Activated T-helper 1 cell treated with Interleukin-2 at 50 U/mL for 16 hours (primary cell): ENCODE data around the gene NPHP4.
"Not testable (repeated sequence)": the region's sequence is repeated elsewhere in the genome, so short reads cannot be mapped to it uniquely, and the experiment has no call there.

Experiments used
- DNase-seq: peaks from one replicate; pipeline ENCODE4 v3.0.0-alpha.2; 2020; ENCODE audit warnings: low read depth

Gene NPHP4

DNA sequence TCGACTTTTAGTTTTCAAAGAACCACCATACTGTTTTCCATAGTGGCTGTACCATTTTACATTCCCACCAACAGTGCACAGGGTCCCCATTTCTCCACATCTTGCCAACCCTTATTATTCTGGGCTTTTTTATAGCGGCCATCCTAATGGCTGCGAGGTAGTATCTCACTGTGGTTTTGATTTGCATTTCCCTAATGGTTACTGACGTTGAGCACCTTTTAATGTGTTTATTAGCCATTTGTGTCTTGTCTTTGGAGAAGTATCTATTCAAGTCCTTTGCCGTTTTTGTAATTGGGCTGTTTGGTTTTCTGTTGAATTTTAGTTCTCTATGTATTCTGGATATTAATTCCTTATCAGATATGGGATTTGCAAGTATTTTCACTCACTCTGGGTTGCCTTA lies 31.1 kb upstream of the NPHP4 start:
- no peak for DNase-seq

DNA sequence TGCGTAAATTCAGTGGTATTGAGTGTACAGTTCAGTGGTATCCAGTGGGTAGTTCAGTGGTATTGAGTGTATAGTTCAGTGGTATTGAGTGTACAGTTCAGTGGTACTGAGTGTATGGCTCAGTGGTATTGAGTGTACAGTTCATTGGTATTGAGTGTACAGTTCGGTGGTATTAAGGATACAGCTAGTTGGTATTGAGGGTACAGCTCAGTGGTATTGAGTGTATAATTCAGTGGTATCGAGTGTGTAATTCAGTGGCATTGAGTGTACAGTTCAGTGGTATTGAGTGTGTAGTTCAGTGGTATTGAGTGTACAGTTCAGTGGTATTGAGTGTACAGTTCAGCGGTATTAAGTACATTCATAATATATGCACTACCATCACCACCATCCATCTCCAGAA lies 30.0 kb upstream of the NPHP4 start:
- DNase-seq, result no peak

DNA sequence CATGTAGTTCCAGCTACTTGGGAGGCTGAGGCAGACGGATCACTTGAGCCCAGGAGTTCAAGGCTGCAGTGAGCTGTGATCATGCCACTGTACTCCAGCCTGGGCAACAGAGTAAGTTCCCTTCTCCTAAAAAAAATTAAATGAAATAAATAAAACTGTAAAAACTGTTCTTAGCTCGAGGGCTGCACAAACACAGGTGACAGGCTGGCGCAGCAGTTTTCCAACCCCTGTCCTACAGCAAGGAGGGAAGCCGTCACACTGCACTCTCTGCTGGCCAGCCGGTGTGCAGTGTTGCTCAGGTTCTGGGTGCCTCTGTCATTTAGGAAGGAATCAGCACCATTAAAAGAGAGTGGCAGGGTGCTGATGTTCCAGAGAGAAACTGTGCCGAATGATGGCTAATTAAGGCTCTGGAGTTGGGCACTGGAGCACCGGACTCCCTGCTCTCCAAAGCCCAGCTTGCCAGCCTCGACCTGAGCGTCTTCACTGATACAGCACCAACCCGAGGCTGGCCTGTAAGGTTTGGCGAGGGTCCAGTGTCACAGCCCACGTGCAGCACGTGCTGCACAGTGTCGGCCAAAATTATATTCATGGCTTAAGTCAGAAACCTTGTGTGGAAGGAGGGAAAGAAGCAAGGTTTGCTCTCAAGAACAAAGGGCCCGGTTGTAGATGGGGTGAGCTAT lies 27.1 kb upstream of the NPHP4 start:
- no peak for DNase-seq

DNA sequence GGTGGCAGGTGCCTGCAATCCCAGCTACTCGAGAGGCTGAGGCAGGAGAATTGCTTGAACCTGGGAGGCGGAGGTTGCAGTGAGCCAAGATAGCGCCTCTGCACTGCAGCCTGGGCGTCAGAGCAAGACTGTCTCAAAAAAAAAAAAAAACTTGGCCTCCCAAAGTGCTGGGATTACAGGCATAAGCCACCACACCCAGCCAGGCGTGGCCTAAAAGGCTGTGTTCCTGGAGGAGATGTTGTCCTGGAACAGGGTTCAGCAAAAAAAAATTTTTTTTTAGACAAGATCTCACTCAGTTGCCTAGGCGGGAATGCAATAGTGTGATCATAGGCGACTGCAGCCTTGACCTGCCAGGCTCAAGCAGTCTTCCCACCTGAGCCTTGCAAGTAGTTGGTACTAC lies 25.4 kb upstream of the NPHP4 start:
- not testable (repeated sequence) for DNase-seq

DNA sequence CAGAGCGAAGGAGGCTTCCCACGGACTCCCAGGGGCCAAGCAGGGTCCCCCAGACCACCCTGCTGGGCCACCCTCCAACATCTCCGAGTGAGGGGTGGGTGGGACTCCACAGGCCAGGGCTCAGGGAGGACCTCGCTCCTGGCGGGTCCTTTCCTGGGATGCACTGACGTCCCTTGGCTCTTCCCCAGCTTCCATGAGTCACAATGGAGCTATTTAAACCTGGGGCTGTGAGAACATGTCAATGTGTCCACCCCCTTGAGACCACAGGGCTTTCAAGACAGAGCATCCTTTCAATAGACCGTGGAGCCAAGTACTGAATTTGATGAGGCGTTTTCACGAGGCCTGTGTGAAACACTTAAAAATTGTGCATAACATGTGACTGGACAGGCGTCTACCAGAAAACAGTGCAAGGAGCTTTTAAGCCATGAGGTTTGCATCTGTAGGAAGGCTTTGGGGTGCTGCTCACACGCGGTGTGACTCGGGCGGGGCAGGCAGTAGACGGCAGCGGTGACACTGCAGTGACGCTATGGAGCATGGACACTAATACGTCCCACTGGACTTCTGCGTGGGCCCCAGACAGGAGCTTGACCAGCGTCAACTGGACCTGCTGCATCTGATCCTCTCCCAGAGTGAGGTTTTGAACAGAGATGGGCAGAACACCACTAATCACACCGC lies 24.1 kb upstream of the NPHP4 start:
- no peak for DNase-seq

DNA sequence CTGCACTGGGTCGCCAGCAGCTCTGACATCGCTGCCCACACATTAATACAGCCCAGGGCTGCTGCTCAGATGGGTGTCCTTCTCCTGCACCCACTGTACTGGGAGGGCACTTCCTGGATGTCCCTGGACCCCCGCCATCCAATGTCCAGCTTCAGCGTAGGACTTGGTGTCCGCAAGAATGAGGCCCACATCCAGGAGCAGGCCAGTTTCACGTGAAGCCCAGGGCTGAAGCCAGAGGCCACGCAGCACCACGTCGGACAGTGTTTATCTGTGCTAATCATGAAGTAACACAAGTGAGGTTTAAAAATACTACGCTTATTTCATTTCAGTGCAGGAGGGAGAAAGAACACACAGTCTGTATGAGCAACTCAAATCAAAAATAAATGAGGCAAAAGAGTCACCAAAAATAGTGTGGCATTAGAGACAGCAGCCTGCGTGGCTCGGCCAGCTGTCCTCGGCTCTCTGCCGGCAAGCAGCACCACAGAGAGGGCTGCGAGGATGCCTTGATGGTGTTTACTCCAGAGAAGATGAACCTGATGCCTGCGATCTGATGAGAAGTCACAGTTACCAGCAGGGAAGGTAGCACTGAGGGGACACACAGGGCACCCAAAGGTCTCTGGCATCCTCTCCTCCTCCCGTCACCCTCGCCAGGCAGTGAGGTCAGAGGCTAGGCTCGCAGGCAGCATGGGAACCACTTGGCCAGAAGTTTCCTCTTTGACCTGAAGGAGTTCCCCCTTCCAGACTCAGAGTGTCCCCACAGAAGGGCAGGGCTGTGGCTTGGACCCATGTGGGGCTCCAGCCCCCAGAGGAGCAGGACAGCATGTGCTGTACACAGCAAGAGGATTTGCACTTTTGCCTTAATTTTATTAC lies 22.1 kb upstream of the NPHP4 start:
- DNase-seq, result no peak

DNA sequence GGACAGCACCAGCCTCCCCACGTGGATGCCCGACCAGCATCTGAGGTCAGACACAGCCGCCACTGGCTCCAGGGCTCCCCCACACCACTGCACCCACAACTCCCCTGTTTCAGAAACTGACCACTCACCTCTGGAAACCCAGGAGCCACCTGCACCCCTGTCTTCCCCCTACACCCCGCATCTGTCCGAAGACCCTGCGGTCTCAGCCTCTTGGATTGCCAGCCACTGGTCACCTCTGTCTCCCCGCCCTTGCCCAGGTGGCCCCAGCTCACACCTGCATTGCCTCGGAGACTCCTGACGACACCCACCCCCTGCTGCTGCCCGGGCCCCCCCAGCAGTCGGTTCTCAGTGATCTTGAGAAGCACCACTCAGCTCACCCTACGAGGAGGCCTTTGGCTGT lies 21.3 kb upstream of the NPHP4 start:
- DNase-seq, result no peak

DNA sequence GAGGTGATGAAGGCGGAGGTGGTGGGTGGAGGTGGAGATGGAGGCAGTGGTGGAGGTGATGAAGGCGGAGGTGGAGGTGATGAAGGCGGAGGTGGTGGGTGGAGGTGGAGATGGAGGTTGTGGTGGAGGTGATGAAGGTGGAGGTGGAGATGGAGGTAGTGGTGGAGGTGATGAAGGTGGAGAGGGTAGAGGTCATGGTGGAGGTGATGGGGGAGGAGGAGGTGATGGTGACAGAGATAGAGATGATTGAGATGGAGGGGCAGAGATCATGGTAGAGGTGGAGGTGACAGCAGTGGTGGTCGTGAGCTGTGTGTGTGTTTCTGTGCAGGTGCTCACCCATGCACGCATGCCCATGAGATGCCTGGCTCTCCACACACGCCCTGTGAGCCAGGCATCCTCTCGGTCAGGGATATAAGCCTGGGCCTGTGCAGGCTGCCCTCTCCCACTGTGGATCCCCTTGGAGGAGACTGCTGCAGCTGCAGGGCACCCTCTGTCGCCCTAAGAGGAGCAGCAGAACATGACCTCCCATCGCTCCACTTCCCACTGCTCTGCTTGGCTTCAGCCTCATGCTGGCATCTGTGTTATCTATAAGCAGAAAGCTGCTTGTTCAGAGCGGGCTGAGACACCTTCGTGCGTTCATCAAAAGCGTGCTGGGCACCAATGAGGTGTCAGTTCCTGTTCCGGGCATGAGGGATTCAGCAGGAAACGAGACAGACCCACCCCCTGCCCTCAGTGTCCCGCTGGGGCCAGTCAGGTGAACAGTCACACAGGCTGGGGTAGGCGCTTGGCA lies 20.5 kb upstream of the NPHP4 start:
- no peak for DNase-seq

DNA sequence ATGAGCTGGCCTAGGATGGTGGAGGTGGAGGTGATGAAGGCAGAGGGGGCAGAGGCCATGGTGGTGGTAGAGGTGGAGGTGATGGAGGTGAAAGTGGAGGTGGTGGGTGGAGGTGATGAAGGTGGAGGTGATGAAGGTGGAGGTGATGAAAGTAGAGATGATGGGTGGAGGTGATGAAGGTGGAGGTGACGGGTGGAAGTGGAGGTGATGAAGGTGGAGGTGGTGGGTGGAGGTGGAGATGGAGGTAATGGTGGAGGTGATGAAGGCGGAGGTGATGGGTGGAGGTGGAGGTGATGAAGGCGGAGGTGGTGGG lies 19.7 kb upstream of the NPHP4 start:
- DNase-seq, result no peak

DNA sequence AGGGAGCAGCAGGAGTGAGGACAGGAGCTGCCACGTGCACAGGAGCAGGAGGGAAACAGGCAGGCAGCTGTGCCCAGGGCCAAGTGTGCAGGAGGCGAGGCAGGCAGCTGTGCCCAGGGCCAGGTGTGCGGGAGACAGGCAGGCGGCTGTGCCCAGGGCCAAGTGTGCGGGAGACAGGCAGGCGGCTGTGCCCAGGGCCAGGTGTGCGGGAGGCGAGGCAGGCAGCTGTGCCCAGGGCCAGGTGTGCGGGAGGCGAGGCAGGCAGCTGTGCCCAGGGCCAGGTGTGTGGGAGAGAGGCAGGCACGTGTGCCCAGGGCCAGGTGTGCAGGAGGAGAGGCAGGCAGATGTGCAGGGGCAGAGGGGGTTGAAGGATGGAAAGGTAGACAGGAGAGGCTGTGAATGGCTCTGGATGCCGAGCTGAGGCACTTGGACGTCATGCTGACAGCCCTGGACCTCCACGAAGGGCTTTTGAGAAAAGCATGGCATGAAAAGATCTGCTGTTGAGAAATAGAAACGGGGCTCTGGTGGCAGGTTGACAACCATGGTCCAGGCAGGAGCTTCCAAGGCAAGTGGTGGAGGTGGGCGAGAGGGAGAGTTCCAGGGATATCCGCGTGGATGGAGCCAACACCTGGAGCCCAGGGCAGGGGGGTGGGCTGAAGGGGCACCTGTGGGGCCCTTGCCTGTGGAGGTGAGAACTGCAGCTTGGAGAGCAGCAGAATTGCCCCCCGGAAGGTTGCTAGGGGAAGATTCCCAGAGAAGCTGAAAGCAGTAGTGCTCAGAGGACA lies 19.1 kb upstream of the NPHP4 start:
- DNase-seq, result no peak

DNA sequence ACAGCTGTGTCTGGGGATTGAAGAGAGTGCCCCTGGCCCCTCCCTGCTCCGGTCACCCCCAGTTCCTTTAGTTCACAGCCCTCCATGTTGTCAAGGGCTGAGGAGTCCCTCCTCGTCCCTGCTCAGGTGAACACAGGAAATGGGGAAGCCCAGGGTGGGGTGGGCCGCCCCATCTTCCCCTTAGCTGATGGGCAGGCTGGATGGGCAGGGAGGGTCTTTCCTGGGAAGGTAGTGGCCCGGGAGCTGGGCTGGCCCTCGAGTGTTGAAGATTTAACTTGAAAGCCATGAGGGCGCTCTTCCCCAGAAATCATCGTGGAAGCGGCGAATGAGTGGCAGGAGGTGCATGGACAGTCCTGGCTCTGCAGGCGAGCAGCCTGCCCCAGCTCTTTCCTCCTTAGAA lies 18.3 kb upstream of the NPHP4 start:
- DNase-seq, result no peak

DNA sequence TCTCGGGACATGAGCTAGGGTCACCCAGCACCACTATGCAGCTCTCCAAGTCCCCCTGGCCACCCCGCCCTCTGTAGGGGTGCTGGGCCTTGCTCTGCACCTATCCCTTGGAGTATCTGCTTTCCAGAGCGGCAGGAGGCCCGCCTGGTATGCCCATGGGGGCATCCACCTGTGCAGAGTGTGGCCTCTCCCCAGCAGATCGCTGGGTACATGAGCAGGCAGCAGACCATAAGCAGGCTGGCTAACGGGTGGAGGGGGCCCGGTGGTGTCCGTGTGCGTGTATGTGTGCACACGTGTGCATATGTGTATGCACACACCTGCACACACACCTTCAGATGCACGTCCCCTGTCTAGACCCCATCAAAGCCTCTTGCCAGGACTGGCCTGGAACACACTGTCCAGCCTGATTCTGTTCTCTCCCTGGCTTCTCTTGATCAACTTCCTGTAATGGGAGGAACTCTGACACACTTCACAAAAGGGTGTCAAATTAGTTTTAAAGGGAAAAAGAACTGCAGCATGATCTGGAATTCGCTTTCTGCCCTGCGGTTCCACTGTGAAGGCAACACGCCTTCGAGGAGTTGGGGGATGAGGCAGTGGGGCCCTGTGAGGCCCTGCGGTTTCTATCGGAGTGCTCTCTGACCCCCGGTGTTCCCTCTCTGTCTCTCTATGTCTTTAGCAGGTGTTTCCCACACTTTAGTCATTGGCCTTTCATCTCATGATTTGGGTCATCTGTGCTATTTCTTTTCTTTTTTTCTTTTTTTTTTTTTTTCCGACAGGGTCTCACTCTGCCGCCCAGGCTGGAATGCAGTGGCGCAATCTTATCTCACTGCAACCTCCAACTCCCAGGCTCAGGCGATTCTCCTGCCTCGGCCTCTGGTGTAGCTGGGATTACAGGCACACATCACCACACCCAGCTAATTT lies 17.2 kb upstream of the NPHP4 start:
- DNase-seq, result no peak

DNA sequence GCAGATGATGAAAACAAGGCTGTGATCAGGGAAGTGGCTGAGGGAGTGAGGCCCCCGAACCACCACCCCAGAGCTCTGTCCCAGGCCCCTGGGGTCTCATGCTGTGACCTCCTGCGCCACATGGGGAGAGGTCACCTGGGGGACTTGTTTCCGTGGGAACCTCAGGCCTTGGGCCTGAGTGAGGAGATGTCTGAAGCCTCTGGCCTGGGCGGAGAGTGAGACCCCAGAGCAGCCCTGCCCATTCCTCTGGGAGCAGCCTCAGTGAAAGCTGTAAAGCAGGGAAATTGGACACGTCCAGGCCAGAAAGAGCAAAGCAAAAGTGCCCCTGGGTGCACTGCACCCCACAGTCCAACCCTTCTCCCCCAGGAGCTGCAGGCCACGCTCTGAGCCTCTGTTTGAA lies 16.5 kb upstream of the NPHP4 start:
- no peak for DNase-seq

DNA sequence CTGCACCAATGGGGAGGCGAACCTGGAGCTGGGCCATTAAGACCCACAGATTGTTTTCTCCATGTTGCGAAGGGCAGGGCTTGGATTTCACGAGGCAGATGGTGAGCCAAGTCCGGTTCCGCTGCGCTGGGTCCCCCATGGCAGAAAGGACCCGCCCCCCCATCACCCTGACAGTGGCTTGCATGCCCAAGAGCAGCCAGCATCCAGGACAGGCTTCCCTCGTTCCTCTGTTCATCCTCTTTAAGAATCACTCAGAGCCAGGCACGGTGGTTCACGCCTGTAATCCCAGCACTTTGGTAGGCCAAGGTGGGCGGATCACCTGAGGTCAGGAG lies 15.8 kb upstream of the NPHP4 start:
- no peak for DNase-seq

DNA sequence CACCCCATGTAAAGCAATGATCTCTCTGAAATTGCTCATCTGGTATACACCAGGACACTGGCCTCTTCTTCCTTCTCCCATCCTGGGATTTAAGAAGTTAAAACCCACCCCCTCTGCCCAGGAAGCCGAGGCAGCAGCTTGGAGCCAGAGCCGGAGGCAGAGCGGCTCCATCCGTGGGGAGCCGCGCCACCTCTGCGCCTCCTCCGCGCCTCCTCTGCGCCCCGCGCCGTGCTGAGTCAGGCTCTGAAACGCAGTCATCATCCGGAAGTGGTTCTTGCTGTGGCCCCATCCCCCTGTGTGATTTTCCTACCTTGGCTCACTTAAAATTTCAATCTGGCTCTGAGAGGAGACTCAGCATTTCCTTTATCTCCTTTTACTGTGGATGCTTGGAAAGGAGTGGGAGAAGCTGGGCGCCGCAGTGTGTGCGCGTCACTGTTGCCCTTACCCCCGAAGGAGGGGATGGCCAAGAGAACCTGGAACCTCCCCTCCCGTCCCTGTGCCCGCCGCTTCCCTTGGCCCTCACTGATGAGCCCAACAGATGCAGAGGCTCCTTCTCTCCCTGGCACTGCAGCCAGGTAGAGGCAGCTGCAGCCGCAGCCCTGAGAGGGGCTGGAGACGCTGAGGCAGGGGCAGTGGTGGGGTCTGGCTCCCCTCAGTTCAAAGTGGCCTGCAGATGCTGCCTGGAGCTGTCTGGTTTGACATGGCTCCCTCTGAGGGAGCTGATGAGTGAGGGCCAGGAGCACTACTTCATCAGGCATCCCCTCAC lies 15.3 kb upstream of the NPHP4 start:
- no peak for DNase-seq

DNA sequence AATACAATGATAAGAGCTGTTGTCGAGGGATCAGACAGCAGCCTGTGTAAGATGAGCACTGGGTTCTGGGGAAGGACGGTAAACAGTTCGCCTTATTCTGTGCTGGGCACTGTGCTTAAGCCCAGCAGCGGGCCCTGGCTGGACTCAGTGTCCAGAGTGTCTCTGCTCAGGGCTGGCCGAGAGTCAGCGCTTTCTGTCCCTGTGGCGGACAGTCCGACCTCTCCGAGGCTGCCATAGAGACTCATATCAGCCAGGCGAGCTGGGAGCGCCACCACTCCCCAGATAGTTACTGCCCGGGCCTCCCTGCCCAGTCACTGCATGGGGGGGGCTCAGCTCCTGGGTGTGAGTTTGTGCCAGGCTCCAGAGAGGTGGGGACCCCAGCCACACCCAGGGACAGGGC lies 14.7 kb upstream of the NPHP4 start:
- DNase-seq, result no peak

DNA sequence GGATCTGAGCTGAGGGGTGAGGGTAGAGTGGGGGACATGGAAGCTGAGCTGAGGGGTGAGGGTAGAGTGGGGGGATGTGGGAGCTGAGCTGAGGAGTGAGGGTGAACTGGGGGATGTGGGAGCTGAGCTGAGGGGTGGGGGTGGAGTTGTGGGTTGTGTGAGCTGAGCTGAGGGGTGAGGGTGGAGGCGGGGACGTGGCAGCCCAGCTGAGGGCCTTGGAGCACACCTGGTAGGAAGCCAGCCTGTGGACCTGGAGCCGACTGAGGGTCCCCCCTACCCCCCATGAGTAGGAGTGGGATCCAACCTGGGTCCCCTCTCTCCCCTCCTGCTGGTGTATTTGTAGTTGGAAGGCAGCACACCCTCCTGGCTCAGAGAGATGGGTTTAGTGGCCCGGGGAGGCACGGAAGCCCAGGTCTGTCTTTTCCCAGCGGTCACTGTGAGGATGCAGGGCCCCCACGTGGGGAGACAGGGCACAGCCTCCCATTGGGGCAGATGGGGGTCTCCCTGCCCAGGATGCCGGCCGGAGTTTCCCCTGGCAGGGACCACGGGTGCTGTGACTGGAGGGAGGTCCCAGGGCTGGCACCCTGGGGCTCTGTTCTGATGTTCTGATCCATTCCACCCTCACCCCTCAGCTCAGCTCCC lies 13.2 kb upstream of the NPHP4 start:
- DNase-seq, result no peak

DNA sequence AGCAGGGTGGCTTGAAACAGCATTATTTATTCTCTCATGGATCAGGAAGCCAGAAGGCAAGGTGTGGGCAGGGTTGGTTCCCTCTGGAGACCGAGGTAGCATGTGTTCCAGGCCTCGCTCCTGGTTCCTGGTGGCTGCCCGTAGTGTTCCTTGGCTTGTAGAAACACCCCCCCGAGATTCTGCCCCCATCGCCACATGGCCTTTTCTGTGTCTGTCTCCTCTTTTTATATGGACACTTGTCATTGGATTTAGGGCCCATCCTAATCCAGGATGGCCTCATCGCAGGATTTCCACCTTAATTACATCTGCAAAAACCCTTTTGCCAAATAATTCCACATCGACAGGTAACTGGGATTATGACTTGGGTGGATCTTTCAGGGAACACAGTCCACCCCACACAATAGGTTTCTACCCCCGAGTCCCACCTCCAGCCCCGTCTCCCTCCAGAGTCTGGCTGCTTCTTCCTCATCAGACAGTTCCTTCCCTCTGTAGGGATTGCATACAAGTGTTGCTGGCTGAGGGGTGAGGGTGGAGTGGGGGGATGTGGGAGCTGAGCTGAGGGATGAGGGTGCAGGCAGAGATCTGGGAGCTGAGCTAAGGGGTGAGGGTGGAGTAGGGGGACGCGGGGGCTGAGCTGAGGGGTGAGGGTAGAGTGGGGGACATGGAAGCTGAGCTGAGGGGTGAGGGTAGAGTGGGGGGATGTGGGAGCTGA lies 12.3 kb upstream of the NPHP4 start:
- no peak for DNase-seq
